Stimulated activated CD8-positive, alpha-beta memory T cell treated with anti-CD3 and anti-CD28 coated beads, Interleukin-15, amount 100 ng/mL, for 24 hours (primary cell): ENCODE results near the gene TNFRSF25.
"Not testable (repeated sequence)": the region's sequence is repeated elsewhere in the genome, so short reads cannot be mapped to it uniquely, and the experiment has no call there.

Source experiments
- DNase-seq: peaks from one replicate; pipeline ENCODE4 v3.0.0-alpha.2; 2020; ENCODE audit warnings: low read depth

The TNFRSF25 gene

DNA sequence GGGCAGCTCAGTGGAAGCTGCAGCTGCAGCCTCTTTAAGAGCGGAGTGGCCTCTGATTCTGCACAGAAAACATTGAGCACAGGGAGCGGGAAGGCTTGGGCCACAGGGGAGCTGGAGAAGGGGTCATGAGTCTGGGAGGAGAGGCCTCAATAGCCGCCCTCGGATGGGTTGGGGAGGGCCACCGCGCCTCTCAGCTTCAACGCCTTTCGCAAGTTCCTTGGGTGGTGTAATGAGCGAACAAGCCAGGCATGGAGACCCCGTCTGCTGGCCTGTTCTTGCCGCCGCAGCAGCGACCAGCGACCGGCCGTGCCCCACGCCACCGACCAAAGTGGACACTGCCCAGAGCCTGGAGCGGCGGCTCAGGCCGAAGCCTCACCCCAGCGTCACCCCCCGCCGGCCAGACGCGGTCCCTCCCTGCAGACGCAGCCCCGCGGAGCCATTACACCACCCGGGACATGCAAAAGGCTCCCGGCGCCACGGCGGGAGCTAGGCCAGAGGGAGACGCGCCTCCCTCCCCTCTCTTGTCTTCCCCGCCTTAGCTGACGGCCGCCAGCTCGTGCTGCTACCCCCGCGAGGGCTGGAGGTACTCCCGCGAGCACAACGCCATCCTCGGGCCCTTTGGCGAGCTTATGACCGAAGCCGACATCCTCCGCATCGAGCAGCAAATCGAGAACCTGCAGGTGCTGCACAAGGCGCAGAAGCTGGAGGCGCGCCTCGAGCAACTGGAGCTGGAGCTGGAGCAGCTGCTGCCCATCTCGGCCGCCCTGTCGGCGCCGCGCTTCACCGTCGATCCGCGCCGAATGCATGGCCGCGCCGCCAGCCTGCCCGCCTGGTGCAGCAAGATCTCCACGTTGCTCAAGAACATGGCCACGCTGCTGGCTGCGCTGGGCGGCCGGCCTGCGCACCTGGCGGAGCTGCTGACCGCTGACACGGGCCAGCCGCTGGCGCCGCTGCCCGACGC lies 11.8 kb downstream of the TNFRSF25 start:
- DNase-seq = not testable (repeated sequence)

DNA sequence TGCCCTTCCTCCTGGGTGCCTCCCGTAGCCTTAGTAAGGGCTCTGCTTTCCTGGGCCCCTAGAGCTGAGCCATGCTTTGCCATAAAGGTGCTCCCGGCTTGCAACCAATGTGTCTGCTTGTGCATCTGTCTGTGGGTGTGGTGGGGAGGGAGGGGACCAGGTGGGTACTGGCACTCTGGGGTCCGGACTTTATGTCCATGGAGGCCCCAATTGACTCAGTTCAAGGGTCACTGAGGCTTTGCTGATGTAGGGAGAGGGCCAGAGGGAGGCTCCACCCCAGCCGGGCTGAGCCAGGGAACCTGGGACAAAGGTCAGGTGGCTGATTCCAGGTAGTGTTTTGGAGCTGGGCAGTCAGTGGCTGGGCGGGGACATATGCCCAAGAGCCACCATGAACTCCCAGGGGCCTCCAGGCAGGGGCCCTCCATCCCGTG lies 15.0 kb downstream of the TNFRSF25 start:
- DNase-seq = no peak

DNA sequence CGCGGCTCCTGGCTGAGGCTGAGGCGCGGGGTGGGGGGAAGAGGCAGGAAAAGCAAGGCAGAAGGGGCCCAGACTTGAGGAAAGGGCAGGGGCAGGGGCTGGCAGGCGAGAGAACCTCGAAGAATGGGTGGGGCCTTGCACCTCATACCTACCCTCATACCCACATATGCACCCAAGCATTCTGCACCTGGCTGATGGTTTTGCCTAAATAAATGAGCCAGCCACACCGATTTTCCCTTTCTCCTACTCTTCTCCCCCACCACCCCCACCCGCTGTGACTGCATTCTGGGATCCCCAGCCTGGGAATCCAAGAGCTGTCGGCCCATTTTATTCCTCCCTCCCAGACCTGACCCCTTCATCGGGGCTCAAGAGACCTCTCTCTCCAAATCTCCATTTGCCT lies 15.5 kb downstream of the TNFRSF25 start:
- DNase-seq = not testable (repeated sequence)

DNA sequence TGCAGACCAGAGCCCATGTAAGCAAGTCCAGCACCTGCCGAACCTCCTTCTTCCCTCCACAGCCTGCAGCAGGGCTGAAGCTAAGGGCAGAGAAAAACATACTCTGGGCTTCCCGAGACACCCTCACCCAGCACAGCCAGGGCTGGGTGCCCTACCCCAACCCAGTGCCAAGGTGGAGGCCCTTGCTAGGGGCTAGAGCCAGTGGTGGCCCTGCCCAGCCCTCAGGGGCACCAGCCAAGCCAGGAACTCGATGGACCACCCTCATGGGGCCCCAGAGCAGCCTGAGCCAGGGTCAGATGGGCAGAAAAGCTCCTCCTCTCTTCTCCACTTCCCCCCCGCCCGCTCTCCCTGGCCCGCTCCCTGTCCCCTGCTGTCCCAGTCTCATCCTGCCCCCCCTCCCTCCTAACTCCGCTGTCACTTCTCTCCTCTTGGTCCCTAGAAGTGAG lies 15.9 kb downstream of the TNFRSF25 start:
- no peak for DNase-seq

DNA sequence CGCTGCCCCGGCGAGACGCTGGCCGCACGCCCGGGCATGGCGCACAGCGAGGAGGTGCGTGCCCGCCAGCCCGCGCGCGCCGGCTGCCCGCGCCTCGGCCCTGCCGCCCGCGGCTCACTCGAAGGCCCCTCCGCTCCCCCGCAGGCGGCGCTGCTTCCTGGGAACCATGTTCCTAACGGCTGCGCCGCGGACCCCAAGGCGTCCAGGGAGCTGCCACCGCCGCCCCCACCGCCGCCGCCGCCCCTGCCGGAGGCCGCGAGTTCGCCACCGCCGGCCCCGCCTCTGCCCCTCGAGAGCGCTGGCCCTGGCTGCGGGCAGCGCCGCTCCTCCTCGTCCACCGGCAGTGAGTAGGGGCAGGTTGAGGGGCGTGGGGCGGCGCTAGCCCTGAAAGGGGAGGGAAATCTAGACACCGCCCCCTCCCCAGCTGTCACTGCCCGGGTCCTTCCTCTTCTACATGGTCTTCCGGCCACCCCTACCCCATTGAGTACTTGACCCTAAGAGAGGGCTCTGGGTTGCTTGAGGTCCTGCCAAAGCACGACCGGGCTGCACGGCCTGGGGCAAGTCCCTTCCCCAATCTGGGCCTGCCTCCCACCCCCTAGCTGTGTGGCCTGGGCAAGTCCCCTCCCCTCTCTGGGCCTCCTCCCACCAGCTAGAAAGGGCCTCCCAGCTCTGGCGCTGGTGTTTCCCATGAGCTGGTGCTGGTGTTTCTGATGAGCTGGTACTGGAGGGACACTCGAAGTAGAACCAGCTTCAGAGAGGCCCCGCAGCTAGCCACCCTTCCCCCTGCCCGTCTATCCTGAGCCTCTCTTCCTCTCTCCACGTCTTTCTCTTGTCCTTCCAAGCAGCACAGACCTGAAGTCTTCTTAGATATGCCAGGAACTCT lies 17.0 kb downstream of the TNFRSF25 start:
- DNase-seq = no peak

DNA sequence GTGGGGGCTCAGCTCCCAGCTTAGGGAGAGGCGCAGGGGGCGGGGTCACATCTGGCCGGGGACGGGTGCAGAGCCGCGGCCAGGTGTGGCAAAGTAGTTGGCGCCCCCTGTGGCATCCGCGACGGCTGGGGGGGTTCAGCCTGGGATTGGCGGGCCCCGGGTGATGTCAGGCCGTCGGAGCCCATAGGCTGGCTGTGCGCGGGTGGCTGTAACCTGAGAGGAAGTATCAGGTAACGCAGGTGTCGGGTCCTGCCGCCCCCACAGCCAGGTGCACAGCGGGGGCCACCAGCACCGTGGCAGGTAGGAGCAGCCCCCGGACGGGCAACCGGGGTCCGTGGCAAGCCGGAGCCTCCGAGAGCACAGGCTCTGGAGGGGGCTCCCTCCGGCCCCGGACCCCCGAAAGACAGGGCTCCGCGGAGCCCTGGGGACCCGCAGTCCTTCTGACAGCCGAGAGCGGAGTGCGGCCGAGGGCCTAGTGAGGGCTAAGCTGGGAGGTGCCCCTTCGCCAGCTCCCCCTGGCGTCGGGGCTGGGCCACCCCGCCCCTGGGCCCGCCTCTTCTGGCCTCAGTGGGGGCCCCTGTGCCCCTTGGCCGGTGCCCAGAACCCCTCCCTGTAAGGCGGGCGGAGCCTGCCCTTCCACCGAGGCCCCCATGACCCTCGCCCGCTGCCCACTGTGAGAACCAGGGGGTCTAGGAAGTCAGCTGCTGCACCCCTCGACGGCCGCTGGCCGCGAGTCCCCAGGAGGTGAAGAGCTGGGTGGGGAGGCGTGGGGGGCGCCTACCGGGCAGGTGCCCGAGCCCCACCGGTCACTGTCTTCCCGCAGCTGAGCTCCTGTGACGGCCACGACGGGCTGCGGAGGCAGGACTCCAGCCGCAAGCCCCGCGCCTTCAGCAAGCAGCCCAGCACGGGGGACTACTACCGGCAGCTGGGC lies 17.9 kb downstream of the TNFRSF25 start:
- DNase-seq = no peak

DNA sequence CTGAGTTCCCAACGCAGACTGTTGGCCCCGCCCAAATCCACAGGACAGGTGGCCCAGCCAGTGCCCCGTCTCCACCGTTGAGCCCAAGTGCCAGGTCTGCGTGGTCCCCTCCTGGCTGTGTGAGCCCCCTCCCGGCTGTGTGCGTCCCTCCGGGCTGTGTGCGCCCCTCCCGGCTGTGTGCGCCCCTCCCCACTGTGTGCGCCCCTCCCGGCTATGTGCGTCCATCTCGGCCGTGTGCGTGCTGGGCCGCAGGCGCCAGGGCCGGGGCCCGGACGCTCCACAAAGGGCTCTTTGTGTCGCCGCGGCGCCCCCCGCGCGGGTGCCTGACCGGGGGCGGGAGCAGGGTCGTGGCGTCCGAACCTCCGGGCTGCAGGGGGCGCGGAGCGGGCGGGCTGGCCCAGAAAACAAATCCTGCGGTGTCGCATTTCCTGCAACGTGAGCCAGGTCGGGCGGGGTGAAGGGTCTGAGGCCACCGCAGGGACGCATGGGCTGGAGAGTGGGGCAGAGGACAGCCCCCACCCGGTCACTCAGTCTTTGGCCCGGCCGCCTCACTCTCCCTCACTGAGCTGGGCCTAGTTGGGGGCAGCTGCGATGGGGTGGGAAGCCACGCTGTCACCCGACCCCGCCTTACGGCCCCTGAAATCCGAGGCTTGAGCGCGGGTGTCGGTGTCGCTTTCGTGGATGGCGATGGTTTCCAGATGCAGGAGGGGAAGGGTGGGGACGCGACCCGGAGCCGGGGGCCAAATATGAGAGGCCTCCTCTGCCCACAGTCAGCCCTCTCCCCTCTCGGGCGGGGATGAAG lies 18.8 kb downstream of the TNFRSF25 start:
- no peak for DNase-seq

DNA sequence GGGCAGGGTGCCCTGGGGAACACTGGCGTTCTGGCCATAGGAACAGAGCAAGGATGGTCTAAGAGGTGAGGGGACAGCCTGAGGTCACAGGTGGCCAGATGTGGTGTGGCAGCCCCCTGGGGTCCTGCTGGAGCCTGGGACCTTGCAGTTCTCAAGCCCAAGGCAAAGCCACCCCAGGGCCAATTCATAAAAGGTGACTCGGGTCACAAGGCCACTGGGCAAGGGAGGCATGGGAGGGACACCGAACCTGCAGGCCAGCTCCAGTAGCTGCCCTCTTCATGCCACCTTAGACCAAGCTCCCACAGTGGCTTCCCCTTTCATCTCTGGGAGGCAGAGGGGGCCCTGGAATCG lies 19.3 kb downstream of the TNFRSF25 start:
- no peak for DNase-seq

DNA sequence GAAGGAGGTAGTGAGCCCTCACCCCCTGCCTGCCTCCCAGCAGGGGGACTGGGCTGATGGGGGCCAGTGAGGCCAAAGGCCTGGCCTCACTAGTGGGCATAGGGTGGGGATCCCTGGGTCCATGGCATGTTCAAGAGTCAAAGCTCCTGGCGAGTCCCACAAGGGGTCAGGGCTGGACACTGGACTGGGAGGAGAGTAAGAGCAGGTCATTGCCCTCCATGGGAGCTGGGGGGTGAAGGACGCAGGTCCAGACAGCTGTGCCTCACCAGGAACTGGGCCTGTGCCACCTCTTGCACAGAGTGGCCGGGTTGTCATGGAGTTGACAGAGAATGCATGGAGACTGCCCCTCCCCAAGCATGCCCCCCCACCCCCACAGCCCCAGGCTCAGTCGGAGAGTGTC lies 20.0 kb downstream of the TNFRSF25 start:
- DNase-seq = not testable (repeated sequence)

DNA sequence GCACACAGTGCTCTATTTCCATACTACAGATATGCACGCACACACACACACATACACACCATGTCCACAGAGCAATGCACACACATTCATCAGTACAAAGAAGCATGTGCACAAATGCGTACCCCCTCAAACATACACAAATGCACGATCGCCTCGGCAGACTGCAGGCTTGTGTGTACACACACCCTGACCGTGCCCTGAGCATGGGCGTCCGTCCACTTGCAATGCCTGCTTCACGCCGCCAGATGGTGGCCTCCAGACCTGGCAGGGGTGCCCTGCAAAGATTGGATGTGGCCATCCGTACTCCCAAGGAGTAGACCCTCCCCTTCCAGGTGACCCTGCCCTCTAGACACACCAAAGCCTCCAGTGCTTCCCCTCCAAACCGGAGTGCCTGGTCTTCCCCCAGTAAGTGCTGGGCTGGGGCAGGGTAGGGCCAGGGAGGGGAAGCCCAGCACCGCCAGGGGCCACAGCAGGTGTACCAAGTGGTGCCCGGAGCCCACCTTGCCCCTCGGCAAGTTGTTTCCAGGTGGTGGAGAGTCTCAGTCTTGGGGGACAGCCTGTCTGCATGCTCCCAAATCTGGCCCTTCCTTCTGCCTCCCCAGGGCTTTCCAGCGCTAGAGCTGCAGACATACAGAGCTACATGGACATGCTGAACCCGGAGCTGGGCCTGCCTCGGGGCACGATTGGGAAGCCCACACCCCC lies 20.8 kb downstream of the TNFRSF25 start:
- no peak for DNase-seq

DNA sequence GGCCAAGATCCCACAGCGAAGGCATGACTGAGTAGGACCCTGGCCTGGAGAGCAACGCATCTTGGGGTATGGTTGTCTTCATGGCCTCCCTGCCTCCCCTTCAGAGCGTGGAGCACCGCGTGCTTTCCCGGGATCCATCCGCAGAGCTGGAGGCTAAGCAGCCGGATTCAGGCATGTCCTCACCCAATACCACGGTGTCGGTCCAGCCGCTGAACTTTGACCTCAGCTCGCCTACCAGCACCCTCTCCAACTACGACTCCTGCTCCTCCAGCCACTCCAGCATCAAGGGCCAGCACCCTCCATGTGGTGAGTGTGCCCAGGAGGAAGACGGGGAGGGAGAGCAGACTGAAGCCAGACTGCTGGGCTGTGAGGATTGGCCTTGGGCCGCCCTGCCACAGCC lies 21.6 kb downstream of the TNFRSF25 start:
- DNase-seq = no peak

DNA sequence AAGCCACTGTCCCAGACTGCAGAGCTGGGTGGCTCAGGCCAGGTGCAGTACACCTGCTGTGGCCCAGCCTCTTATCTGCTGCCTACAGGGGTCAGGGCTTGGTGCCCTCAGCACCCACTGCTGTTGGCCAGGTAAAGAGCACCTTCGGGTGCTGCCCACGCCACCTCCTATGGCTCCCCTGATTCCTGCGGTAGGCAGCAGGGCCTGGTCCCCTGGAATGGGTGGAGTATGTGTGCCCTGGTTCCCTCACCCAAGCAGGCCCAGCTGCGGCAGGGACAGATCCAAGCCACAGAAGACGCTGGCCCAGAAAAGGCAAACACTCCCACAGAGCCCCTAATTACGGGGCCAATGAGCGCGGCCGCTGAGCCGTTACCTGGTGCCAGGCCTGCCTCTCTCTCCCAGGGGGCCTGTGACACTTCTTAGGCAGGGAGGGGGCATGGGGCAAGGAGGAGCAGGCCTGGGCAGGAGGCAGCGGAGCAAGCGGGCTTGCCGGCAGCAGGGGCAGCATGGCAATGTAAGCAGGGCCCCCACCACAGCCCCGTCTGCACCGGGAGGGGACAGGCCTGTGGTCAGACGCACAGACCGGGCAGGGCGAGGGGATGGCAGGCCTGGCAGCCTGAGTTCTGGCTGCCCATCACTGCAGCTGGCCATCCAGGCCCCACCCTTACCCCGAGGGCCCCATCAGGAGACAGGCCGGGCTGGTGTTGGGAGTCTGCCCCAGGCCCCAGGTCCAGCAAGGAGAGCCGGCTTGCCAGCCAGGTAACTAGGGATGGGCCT lies 22.4 kb downstream of the TNFRSF25 start:
- DNase-seq = no peak

DNA sequence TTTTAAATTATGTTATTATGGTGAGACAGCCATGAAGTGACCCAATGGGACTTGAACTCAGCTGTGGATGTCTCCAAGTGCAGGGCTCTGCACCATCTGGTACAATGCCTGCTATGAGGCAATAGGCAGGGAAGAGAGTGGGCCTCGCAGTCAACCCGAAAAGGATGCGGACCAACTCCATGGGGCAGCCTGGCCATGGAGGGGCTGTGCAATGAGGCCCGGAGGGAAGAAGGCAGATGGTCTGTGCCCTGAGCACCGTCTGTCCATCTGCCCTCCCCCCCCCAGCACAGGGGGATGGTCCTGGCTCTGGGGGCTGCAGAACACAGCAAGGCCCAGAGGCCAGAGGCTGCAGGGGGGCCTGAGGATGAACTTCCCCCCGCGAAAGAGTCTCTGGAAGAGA lies 24.4 kb downstream of the TNFRSF25 start:
- no peak for DNase-seq

DNA sequence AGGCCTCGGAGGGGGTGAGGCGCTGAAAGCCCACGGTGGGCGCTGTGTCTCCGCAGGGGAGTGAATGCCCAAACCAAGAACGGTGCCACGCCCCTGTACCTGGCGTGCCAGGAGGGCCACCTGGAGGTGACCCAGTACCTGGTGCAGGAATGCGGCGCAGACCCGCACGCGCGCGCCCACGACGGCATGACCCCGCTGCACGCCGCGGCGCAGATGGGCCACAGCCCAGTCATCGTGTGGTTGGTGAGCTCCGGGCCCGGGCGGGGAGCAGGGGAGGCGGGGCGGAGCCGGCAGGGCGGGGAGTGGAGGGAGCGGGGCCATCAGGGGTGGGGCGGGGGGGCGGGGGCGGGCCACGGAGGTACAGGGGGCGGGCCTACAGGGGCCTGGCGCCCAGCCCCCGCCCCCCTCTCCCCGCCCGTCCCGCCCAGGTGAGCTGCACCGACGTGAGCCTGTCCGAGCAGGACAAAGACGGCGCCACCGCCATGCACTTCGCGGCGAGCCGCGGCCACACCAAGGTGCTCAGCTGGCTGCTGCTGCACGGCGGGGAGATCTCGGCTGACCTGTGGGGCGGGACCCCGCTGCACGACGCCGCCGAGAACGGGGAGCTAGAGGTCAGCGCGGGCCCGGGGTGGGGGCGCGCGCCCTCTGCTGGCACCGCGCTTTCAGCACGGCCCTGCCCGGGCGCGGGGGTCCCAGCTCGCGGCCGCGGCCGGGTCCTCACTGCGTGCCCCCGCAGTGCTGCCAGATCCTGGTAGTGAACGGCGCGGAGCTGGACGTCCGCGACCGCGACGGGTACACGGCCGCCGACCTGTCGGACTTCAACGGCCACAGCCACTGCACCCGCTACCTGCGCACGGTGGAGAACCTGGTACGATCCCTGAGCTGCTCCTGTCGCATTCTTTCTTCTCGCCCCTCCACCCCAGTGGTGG lies 25.5 kb downstream of the TNFRSF25 start:
- peak; percentile 47 for DNase-seq

DNA sequence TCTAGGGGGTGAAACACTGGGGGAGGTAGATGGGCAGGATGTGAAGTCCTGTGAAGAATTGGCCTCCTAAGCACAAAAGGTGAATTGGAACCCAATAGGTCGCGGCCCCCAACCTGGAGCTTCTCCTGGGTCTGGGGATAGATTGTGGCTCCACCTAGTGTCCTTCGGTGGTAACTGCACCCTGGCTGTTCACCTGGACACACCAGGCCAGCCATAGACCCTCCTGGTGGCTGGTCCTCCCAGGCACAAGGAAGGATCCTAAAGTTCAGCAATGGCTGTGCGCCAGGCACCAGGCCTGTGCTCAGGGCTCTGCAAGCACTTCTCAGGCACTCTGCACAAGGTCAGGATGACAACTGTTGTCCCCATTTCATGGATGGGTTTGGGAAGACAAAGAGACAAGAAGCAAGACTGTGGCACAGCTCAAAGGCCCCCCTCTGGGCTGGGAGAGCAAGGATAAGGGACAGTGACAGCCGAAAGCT lies 27.9 kb downstream of the TNFRSF25 start:
- peak; percentile 33 for DNase-seq

DNA sequence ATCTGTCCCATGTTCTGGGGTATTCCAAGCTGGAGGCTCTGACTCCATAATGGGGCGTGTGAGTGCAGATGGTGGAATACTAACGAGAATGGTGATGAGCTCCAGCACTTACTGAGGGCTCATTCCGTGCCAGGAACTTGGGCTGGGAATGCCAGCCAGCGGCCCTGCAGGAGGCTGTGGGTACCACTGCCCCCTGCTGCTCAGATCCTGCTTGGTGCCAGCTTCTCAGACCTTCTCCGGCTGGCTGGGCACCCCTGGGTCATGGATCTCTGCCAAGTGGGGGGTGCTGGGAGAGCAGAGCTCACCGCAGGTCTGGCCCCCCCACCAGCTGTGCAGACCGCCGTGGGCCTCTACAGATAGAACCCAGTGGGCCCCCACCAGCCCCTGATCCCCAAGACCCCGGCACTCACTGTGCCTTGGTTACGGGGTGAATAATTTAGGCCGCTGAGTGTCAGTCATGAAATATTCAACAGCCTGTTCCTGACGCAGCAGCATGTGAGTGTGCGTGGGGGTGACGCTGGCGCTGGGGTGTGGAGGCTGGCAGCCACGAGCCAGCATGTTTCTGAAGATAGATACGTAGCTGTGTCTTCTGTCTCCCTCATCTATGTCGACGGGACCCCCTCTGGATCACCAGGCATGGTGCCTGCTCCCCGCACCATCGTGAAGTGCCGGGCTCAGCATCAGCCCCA lies 28.8 kb downstream of the TNFRSF25 start:
- not testable (repeated sequence) for DNase-seq

DNA sequence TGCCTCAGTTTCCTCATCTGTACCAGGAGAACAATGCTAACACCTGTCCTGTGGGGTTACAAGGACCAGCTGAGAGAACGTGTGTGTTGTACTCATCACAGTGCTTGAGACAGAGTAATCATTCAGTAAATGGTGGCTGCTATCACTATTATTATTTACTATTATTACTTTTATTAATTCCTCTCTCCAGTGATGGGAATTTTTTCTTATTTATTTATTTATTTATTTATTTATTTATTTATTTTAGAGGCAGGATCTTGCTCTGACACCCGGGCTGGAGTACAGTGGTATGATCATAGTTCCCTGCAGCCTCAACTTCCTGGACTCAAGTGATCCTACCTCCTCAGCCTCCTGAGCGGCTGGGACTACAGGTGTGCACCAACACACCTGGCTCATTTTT lies 29.7 kb downstream of the TNFRSF25 start:
- DNase-seq = not testable (repeated sequence)

DNA sequence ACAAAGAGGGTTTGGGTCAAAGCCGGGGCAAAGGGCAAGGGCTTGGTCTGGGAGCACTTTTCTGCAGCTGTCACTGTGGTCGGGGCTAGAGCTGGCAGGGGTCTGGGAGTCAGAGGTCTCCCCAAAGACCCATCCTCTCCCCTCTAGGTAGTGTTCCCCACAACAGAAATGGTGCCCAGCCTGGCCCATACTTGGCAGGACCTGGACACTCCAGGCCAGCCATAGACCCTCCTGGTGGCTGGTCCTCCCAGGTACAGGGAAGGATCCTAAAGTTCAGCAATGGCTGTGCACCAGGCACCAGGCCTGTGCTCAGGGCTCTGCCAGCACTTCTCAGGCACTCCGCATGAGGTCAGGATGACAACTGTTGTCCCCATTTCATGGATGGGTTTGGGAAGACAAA lies 30.4 kb downstream of the TNFRSF25 start:
- no peak for DNase-seq
